ENCODE measurements around the gene MLKL. TPM values are rescaled to one million over a fixed set of nuclear protein-coding genes. Genes with fewer than 3 reads are reported as not detected.

The MLKL gene
- total and polyA plus RNA-seq, 2 donors from 2014 or later = 7.3 to 19.4 TPM

- H3K9ac ChIP-seq (ENCODE audit: low read length in 3 of 3) = no peak overlapping the region
- no peak overlapping the region for H3K4me3 ChIP-seq (ENCODE audit: low read length in 3 of 3)
- peak in 1 of 5 donors; percentile 80 for DNase-seq
- intact Hi-C loops (cut with DNase I) = no loop called here
- H3K27me3 ChIP-seq (ENCODE audit: control insufficient read depth, insufficient read depth, low read length) = no peaks in the 10 kb centered on the region
- no peak for FAIRE-seq
- H3K36me3 ChIP-seq (ENCODE audit: control insufficient read depth in 2 of 3, insufficient read depth in 3 of 3, low read length in 3 of 3) = no peaks in the 10 kb centered on the region
- H3K4me1 ChIP-seq (ENCODE audit: control insufficient read depth in 2 of 3, insufficient read depth in 2 of 3, low read depth in 1 of 3, low read length in 3 of 3) = peaks cover 0 to 6% (median 0%) of the 10 kb centered on the region in 3 donors
- no peaks in the 10 kb centered on the region for H3K9me3 ChIP-seq (ENCODE audit: control insufficient read depth in 2 of 3, insufficient read depth in 1 of 3, low read length in 3 of 3)
- H3K27ac ChIP-seq (ENCODE audit: low read depth in 2 of 2, low read length in 2 of 2) = no peak overlapping the region
- no peak for TF ChIP-seq CTCF (IDR thresholded peaks at IDR 0.05; ENCODE audit: borderline replicate concordance, extremely low read depth, insufficient read depth)
These were observed 37.5 kb upstream of the MLKL start for GRCh38 chr16:74738113-74738541.

GRCh38 chr16:74737521-74737920 lies 36.9 kb upstream of the MLKL start:
- FAIRE-seq (no peak), DNase-seq (no peak)
- TF ChIP-seq CTCF (IDR thresholded peaks at IDR 0.05; ENCODE audit: borderline replicate concordance, extremely low read depth, insufficient read depth) = no peak
- intact Hi-C loops (cut with DNase I) = no loop called here
- Histone ChIP-seq H3K27me3 (ENCODE audit: control insufficient read depth, insufficient read depth, low read length) (no peaks in the 10 kb centered on the region), H3K9ac (ENCODE audit: low read length in 3 of 3) (no peak overlapping the region), H3K9me3 (ENCODE audit: control insufficient read depth in 2 of 3, insufficient read depth in 1 of 3, low read length in 3 of 3) (no peaks in the 10 kb centered on the region), H3K36me3 (ENCODE audit: control insufficient read depth in 2 of 3, insufficient read depth in 3 of 3, low read length in 3 of 3) (no peaks in the 10 kb centered on the region), H3K4me3 (ENCODE audit: low read length in 3 of 3) (no peak overlapping the region), H3K4me1 (ENCODE audit: control insufficient read depth in 2 of 3, insufficient read depth in 2 of 3, low read depth in 1 of 3, low read length in 3 of 3) (peaks cover 0 to 6% (median 0%) of the 10 kb centered on the region in 3 donors), H3K27ac (ENCODE audit: low read depth in 2 of 2, low read length in 2 of 2) (no peak overlapping the region)

GRCh38 chr16:74736531-74737157 lies 36.0 kb upstream of the MLKL start:
- H3K4me3 ChIP-seq (ENCODE audit: low read length in 3 of 3) = no peak overlapping the region
- H3K9me3 ChIP-seq (ENCODE audit: control insufficient read depth in 2 of 3, insufficient read depth in 1 of 3, low read length in 3 of 3) = no peaks in the 10 kb centered on the region
- intact Hi-C loops (cut with DNase I) = no loop called here
- peaks cover 0 to 6% (median 0%) of the 10 kb centered on the region in 3 donors for H3K4me1 ChIP-seq (ENCODE audit: control insufficient read depth in 2 of 3, insufficient read depth in 2 of 3, low read depth in 1 of 3, low read length in 3 of 3)
- H3K27ac ChIP-seq (ENCODE audit: low read depth in 2 of 2, low read length in 2 of 2) = no peak overlapping the region
- TF ChIP-seq CTCF (IDR thresholded peaks at IDR 0.05; ENCODE audit: borderline replicate concordance, extremely low read depth, insufficient read depth) = no peak
- H3K9ac ChIP-seq (ENCODE audit: low read length in 3 of 3) = no peak overlapping the region
- DNase-seq (peak in 1 of 5 donors; percentile 38), FAIRE-seq (no peak)
- H3K27me3 ChIP-seq (ENCODE audit: control insufficient read depth, insufficient read depth, low read length) = no peaks in the 10 kb centered on the region
- H3K36me3 ChIP-seq (ENCODE audit: control insufficient read depth in 2 of 3, insufficient read depth in 3 of 3, low read length in 3 of 3) = no peaks in the 10 kb centered on the region
